Panc1 (cell line): ENCODE data around the gene ENTPD6. TPM values are rescaled to one million over a fixed set of nuclear protein-coding genes. Genes with fewer than 3 reads are reported as not detected.

Experiments used
- ATAC-seq: fragments of 200-7000 bp; cut with Tn5 transposase; 2 replicates; pipeline ENCODE4 v1.9.1; 2020; ENCODE audit warnings: mild to moderate bottlenecking, moderate library complexity
- BruUV-seq: library from RNA; stranded (reverse); fragments of 400-500 nt; replicated peaks from 2 replicates; lab custom pipeline; 2021; lab: Mats Ljungman, UMichigan
- CTCF ChIA-PET: fragments of 300-600 bp; sonication (Branson Sonifier 250); formaldehyde crosslinking; loops from one replicate; lab custom pipeline; 2022; ENCODE audit warnings: antibody characterized with exemption; lab: Charles Lee
- POLR2A ChIA-PET: fragments of 300-600 bp; sonication (Branson Sonifier 250); formaldehyde crosslinking; loops from one replicate; lab custom pipeline; 2022; ENCODE audit warnings: antibody characterized with exemption; lab: Charles Lee
- DNase-seq: peaks from one replicate; pipeline ENCODE4 v3.0.0-alpha.2; 2010; ENCODE audit warnings: low read depth, low spot score
- H3K27ac ChIP-seq: 2 replicates; pipeline ENCODE4 v1.5.1; 2011; ENCODE audit warnings: mild to moderate bottlenecking, low read length, inconsistent platforms
- H3K27me3 ChIP-seq: fragments of 200-500 bp; sonication (Bioruptor generic); 2 replicates; pipeline ENCODE4 v1.6.0; 2014; ENCODE audit warnings: low read length, inconsistent platforms; ENCODE audit not compliant: control insufficient read depth, insufficient read depth
- H3K36me3 ChIP-seq: fragments of 200-500 bp; sonication (Bioruptor generic); 2 replicates; pipeline ENCODE4 v1.5.1; 2014; ENCODE audit warnings: inconsistent platforms, mild to moderate bottlenecking, low read length, moderate library complexity; ENCODE audit not compliant: control insufficient read depth, insufficient read depth
- H3K4me1 ChIP-seq: 2 replicates; pipeline ENCODE4 v1.5.1; 2011; ENCODE audit warnings: inconsistent platforms, mild to moderate bottlenecking, low read length, moderate library complexity; ENCODE audit not compliant: control insufficient read depth, insufficient read depth
- H3K4me3 ChIP-seq, 2 experiments: 2 replicates each; pipeline ENCODE4 v1.5.1; 2011 to 2012; ENCODE audit warnings: low read depth in 2 of 2, low read length in 2 of 2, mild to moderate bottlenecking in 2 of 2, inconsistent platforms in 1 of 2, moderate library complexity in 1 of 2
- H3K9me3 ChIP-seq: fragments of 200-500 bp; sonication (Bioruptor generic); 2 replicates; pipeline ENCODE4 v1.5.1; 2014; ENCODE audit warnings: low read depth, mild to moderate bottlenecking, inconsistent platforms, low read length, moderate library complexity; ENCODE audit not compliant: control insufficient read depth, insufficient read depth
- POLR2AphosphoS5 ChIP-seq: IDR thresholded peaks from 2 replicates; pipeline ENCODE4 v1.6.1; 2012; ENCODE audit warnings: mild to moderate bottlenecking, low read depth, low read length, moderate library complexity
- SIN3A ChIP-seq: IDR thresholded peaks from 2 replicates; pipeline ENCODE4 v1.6.1; 2012; ENCODE audit warnings: low read depth, mild to moderate bottlenecking, low read length, moderate library complexity, borderline replicate concordance; ENCODE audit not compliant: insufficient read depth
- TCF7L2 ChIP-seq: IDR thresholded peaks from 2 replicates; pipeline ENCODE4 v1.6.1; 2011; ENCODE audit warnings: mild to moderate bottlenecking, low read depth, low read length, inconsistent platforms
- in situ Hi-C: cut with HindIII; loops from 2 replicates; pipeline ENCODE4 v1.10.0; 2016; ENCODE audit warnings: low sequenced_read_pairs, low pct_unique_long_range_greater_than_20kb
- intact Hi-C: fragments of 100-400 bp; cut with micrococcal nuclease; formaldehyde crosslinking; loops from one replicate; pipeline ENCODE4 v1.10.0; 2022; ENCODE audit not compliant: unreplicated experiment
- total RNA-seq: library from RNA; stranded (reverse); gene quantifications from one replicate; pipeline ENCODE4 v1.2.1, GENCODE V29; 2021; ENCODE audit not compliant: unreplicated experiment
- TF ChIP-seq, protein P1 (sequence below), 2 experiments: IDR thresholded peaks; 2 replicates each; pipeline ENCODE4 v1.6.1; 2011 to 2012; ENCODE audit warnings: low read depth in 2 of 2, control low read depth in 1 of 2, low read length in 1 of 2, mild to moderate bottlenecking in 1 of 2, moderate library complexity in 1 of 2; ENCODE audit not compliant: insufficient read depth in 1 of 2
- TF ChIP-seq, protein P2 (sequence below): fragments of 450-650 bp; IDR thresholded peaks from 2 replicates; pipeline ENCODE4 v1.5.1; 2017; ENCODE audit warnings: mild to moderate bottlenecking

Gene ENTPD6
- total RNA-seq, 1 experiment from 2014 or later = 108 TPM

DNA sequence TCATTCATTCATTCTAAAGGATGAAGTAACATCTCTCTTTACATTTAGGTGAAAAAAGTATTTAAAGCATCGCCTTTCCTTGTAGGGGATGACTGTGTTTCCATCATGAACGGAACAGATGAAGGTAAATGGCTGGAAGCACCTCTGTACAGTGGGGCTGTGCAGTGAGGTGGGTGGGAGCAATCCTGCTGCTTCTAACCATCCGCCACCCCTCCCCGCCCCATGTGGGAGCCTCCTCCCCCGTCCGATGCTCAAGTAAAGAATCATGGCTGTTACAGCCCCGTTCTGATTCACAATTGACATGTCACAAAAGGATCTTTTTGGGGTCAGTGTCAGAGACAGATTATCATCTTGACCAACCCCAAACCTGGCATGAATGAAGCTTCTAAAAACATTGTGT, 19.3 kb downstream of the ENTPD6 start:
- ATAC-seq (no peak), DNase-seq (no peak)
- CTCF ChIA-PET = no interaction called here
- H3K36me3 ChIP-seq = peaks cover 10% of the 10 kb centered on the region
- in situ Hi-C loops (no loop called here), intact Hi-C loops (no loop called here)
- H3K4me3 ChIP-seq = no peak overlapping the region
- no TSS peak for BruUV-seq
- H3K4me1 ChIP-seq = no peaks in the 10 kb centered on the region
- H3K27ac ChIP-seq = no peak overlapping the region
- no peak for TF ChIP-seq POLR2AphosphoS5
- TF ChIP-seq, protein P1, sequence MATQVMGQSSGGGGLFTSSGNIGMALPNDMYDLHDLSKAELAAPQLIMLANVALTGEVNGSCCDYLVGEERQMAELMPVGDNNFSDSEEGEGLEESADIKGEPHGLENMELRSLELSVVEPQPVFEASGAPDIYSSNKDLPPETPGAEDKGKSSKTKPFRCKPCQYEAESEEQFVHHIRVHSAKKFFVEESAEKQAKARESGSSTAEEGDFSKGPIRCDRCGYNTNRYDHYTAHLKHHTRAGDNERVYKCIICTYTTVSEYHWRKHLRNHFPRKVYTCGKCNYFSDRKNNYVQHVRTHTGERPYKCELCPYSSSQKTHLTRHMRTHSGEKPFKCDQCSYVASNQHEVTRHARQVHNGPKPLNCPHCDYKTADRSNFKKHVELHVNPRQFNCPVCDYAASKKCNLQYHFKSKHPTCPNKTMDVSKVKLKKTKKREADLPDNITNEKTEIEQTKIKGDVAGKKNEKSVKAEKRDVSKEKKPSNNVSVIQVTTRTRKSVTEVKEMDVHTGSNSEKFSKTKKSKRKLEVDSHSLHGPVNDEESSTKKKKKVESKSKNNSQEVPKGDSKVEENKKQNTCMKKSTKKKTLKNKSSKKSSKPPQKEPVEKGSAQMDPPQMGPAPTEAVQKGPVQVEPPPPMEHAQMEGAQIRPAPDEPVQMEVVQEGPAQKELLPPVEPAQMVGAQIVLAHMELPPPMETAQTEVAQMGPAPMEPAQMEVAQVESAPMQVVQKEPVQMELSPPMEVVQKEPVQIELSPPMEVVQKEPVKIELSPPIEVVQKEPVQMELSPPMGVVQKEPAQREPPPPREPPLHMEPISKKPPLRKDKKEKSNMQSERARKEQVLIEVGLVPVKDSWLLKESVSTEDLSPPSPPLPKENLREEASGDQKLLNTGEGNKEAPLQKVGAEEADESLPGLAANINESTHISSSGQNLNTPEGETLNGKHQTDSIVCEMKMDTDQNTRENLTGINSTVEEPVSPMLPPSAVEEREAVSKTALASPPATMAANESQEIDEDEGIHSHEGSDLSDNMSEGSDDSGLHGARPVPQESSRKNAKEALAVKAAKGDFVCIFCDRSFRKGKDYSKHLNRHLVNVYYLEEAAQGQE (IDR thresholded peaks at IDR 0.05; ENCODE audit: insufficient read depth in 1 of 2, low read depth in 2 of 2, low read length in 1 of 2) = no peak
- no peak for TF ChIP-seq SIN3A
- TF ChIP-seq, protein P2, sequence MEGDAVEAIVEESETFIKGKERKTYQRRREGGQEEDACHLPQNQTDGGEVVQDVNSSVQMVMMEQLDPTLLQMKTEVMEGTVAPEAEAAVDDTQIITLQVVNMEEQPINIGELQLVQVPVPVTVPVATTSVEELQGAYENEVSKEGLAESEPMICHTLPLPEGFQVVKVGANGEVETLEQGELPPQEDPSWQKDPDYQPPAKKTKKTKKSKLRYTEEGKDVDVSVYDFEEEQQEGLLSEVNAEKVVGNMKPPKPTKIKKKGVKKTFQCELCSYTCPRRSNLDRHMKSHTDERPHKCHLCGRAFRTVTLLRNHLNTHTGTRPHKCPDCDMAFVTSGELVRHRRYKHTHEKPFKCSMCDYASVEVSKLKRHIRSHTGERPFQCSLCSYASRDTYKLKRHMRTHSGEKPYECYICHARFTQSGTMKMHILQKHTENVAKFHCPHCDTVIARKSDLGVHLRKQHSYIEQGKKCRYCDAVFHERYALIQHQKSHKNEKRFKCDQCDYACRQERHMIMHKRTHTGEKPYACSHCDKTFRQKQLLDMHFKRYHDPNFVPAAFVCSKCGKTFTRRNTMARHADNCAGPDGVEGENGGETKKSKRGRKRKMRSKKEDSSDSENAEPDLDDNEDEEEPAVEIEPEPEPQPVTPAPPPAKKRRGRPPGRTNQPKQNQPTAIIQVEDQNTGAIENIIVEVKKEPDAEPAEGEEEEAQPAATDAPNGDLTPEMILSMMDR = no peak
- TF ChIP-seq TCF7L2 = no peak
- POLR2A ChIA-PET = no interaction called here
- no peaks in the 10 kb centered on the region for H3K9me3 ChIP-seq
- H3K27me3 ChIP-seq = no peaks in the 10 kb centered on the region

DNA sequence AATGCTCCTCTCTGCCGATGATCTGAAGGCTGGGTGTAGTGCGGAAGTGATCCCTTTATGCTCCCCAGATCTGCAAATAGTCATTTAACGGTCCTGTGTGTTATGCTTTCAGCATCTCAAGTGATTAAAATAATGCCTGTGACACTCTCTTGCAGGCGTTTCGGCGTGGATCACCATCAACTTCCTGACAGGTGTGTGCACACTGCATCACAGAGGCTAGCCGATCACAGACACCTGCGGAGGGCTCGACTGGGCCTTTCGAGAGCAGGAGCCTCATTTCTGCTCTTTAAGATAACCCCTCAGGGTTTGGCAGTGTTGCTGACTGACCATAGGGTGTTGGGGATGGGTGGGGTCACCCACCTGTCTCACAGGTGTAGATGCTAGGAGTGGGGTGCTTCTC, 20.0 kb downstream of the ENTPD6 start:
- TF ChIP-seq POLR2AphosphoS5 = no peak
- TF ChIP-seq SIN3A = no peak
- TF ChIP-seq, protein P2 = no peak
- TF ChIP-seq TCF7L2 = no peak
- TF ChIP-seq, protein P1 (IDR thresholded peaks at IDR 0.05; ENCODE audit: insufficient read depth in 1 of 2, low read depth in 2 of 2, low read length in 1 of 2) = no peak
- H3K27me3 ChIP-seq = no peaks in the 10 kb centered on the region
- H3K9me3 ChIP-seq = no peaks in the 10 kb centered on the region
- ATAC-seq (no peak), DNase-seq (no peak)
- H3K4me3 ChIP-seq = no peak overlapping the region
- no peaks in the 10 kb centered on the region; the same call in 1 of the 2 replicates for H3K4me1 ChIP-seq
- ChIA-PET CTCF (no interaction called here), POLR2A (no interaction called here)
- H3K36me3 ChIP-seq = peaks cover 9% of the 10 kb centered on the region
- intact Hi-C loops (no loop called here), in situ Hi-C loops (no loop called here)
- no peak overlapping the region for H3K27ac ChIP-seq
- BruUV-seq = no TSS peak
